Thyroid gland (tissue), 4 donors: Measurements from ENCODE around the gene RNASE8. TPM values are rescaled to one million over a fixed set of nuclear protein-coding genes. Genes with fewer than 3 reads are reported as not detected.

ENCODE experiments used
- DNase-seq, 2 donors: peaks; one replicate each; pipeline ENCODE4 v3.0.0-alpha.2; 2019
- H3K27ac ChIP-seq, 3 donors: fragments of 200-600 bp; sonication (generic); 1 replicate in 2 of 3; 2 replicates in 1 of 3; pipeline ENCODE4 v1.5.1; 2016 to 2019; ENCODE audit warnings: mild to moderate bottlenecking in 1 of 3, moderate library complexity in 1 of 3
- H3K27me3 ChIP-seq: fragments of 200-600 bp; sonication (generic); one replicate; pipeline ENCODE4 v1.5.1; 2019
- H3K36me3 ChIP-seq, 2 donors: fragments of 200-600 bp; sonication (generic); one replicate each; pipeline ENCODE4 v1.5.1; 2016 to 2019
- H3K4me1 ChIP-seq, 2 donors: fragments of 200-600 bp; sonication (generic); one replicate each; pipeline ENCODE4 v1.5.1; 2017 to 2019
- H3K4me3 ChIP-seq, 3 donors: fragments of 200-600 bp; sonication (generic); replicated peaks in 1 of 3; 1 replicate in 2 of 3; 2 replicates in 1 of 3; pipeline ENCODE4 v1.5.1; 2016; ENCODE audit warnings: mild to moderate bottlenecking in 1 of 3
- H3K9me3 ChIP-seq: fragments of 200-600 bp; sonication (generic); one replicate; pipeline ENCODE4 v1.5.1; 2017
- CTCF ChIP-seq, 6 experiments: fragments of 200-600 bp in 3 of 6; fragments of 450-650 bp in 3 of 6; sonication (generic) in 3 of 6; IDR thresholded peaks; one replicate each; pipeline ENCODE4 v1.5.1; 2016 to 2019; ENCODE audit warnings: antibody characterized with exemption in 6 of 6, mild to moderate bottlenecking in 2 of 6, inconsistent platforms in 1 of 6, moderate library complexity in 1 of 6
- POLR2A ChIP-seq, 2 donors: fragments of 450-650 bp; IDR thresholded peaks; one replicate each; pipeline ENCODE4 v1.6.1; 2017; ENCODE audit warnings: antibody characterized with exemption in 2 of 2, mild to moderate bottlenecking in 2 of 2, moderate library complexity in 1 of 2
- WGBS, 2 donors: methylation state at CpG; one replicate each; pipeline ENCODE4 v1.1.5; 2017; 5-methylcytosine and 5-hydroxymethylcytosine counted together
- intact Hi-C: fragments of 100-400 bp; cut with DNase I; formaldehyde crosslinking; loops from one replicate; pipeline ENCODE4 v1.15.1; 2023
- total RNA-seq, 4 donors: library from RNA; depleted of rRNA; stranded (reverse); fragments of >200 nt; gene quantifications; one replicate each; pipeline ENCODE4 v1.2.3, GENCODE V29; 2016

The RNASE8 gene
- total RNA-seq, 4 donors from 2014 or later, result not detected

GRCh38 chr14:21056520-21057163, 980 bp upstream of the RNASE8 start:
- H3K4me3 ChIP-seq, result no peak overlapping the region
- no peaks in the 10 kb centered on the region for H3K27me3 ChIP-seq
- TF ChIP-seq CTCF (IDR thresholded peaks at IDR 0.05), result no peak
- TF ChIP-seq POLR2A (IDR thresholded peaks at IDR 0.05), result no peak
- H3K9me3 ChIP-seq, result no peaks in the 10 kb centered on the region
- 75 to 76% methylated on average over 10 of the region's 10 CpGs for WGBS, 2 donors
- no peak overlapping the region for H3K27ac ChIP-seq
- no peaks in the 10 kb centered on the region for H3K4me1 ChIP-seq
- intact Hi-C loops, result no loop called here
- no peak for DNase-seq
- no peaks in the 10 kb centered on the region for H3K36me3 ChIP-seq

GRCh38 chr14:21058903-21059302, 1.3 kb downstream of the RNASE8 start:
- Histone ChIP-seq H3K27ac (no peak overlapping the region), H3K27me3 (no peaks in the 10 kb centered on the region), H3K36me3 (no peaks in the 10 kb centered on the region), H3K9me3 (no peaks in the 10 kb centered on the region), H3K4me1 (peaks cover 0 to 10% of the 10 kb centered on the region in 2 donors), H3K4me3 (no peak overlapping the region)
- 89 to 95% methylated on average over 5 of the region's 5 CpGs for WGBS, 2 donors
- no peak for DNase-seq
- no peak for TF ChIP-seq POLR2A (IDR thresholded peaks at IDR 0.05)
- no peak for TF ChIP-seq CTCF (IDR thresholded peaks at IDR 0.05)
- intact Hi-C loops, result no loop called here

GRCh38 chr14:21059842-21060613, 2.4 kb downstream of the RNASE8 start:
- no peaks in the 10 kb centered on the region for H3K9me3 ChIP-seq
- no peak for TF ChIP-seq POLR2A (IDR thresholded peaks at IDR 0.05)
- no peak for TF ChIP-seq CTCF (IDR thresholded peaks at IDR 0.05)
- H3K36me3 ChIP-seq, result no peaks in the 10 kb centered on the region
- H3K4me1 ChIP-seq, result peaks cover 0 to 10% of the 10 kb centered on the region in 2 donors
- DNase-seq, result no peak
- H3K27ac ChIP-seq, result no peak overlapping the region
- WGBS, 2 donors, result 77 to 84% methylated on average over 8 of the region's 8 CpGs
- H3K4me3 ChIP-seq, result no peak overlapping the region
- no peaks in the 10 kb centered on the region for H3K27me3 ChIP-seq
- intact Hi-C loops, result no loop called here

GRCh38 chr14:21060614-21061346, 3.2 kb downstream of the RNASE8 start:
- intact Hi-C loops, result no loop called here
- H3K36me3 ChIP-seq, result no peaks in the 10 kb centered on the region
- H3K27ac ChIP-seq, result no peak overlapping the region
- WGBS, 2 donors, result 80% methylated on average over 13 of the region's 13 CpGs
- DNase-seq, result no peak
- H3K4me3 ChIP-seq, result no peak overlapping the region
- H3K4me1 ChIP-seq, result peaks cover 0 to 10% of the 10 kb centered on the region in 2 donors
- H3K27me3 ChIP-seq, result no peaks in the 10 kb centered on the region
- no peaks in the 10 kb centered on the region for H3K9me3 ChIP-seq
- TF ChIP-seq CTCF (IDR thresholded peaks at IDR 0.05), result no peak
- no peak for TF ChIP-seq POLR2A (IDR thresholded peaks at IDR 0.05)

GRCh38 chr14:21061347-21061668, 3.7 kb downstream of the RNASE8 start:
- WGBS, 2 donors, result 89 to 94% methylated on average over 3 of the region's 3 CpGs
- Histone ChIP-seq H3K36me3 (no peaks in the 10 kb centered on the region), H3K4me1 (peaks cover 0 to 10% of the 10 kb centered on the region in 2 donors), H3K27ac (no peak overlapping the region), H3K9me3 (no peaks in the 10 kb centered on the region), H3K27me3 (no peaks in the 10 kb centered on the region), H3K4me3 (no peak overlapping the region)
- no peak for DNase-seq
- TF ChIP-seq CTCF (IDR thresholded peaks at IDR 0.05), result no peak
- intact Hi-C loops, result no loop called here
